HG03469 (cell line): ENCODE measurements around the gene INAVA.
A peak's percentile ranks its signal among the peaks of the same experiment; 100 is the strongest.
"Not testable (repeated sequence)": the region's sequence is repeated elsewhere in the genome, so short reads cannot be mapped to it uniquely, and the experiment has no call there.

Source experiments
- ATAC-seq: cut with Tn5 transposase; IDR thresholded peaks from one replicate; pipeline ENCODE4 v1.9.1; 2021; ENCODE audit warnings: mild to moderate bottlenecking, moderate library complexity, moderate number of reproducible peaks; ENCODE audit not compliant: unreplicated experiment

Gene INAVA

GRCh38 chr1:200897259-200897658, 2.6 kb downstream of the INAVA start:
- no peak for ATAC-seq

- ATAC-seq, result no peak
Observed at GRCh38 chr1:200899015-200899386, 4.3 kb downstream of the INAVA start.

- ATAC-seq, result no peak
Observed at GRCh38 chr1:200899451-200899915, 4.8 kb downstream of the INAVA start.

GRCh38 chr1:200899954-200900867, 5.5 kb downstream of the INAVA start:
- no peak for ATAC-seq

- no peak for ATAC-seq
Observed at GRCh38 chr1:200900877-200901276, 6.2 kb downstream of the INAVA start.

- no peak for ATAC-seq
Observed at GRCh38 chr1:200901350-200901749, 6.7 kb downstream of the INAVA start.

- ATAC-seq, result no peak
Observed at GRCh38 chr1:200901796-200902444, 7.2 kb downstream of the INAVA start.

- ATAC-seq, result no peak
Observed at GRCh38 chr1:200903793-200904192, 9.1 kb downstream of the INAVA start.

GRCh38 chr1:200904772-200905171, 10.1 kb downstream of the INAVA start:
- no peak for ATAC-seq

- ATAC-seq, result peak; percentile 47
Observed at GRCh38 chr1:200905411-200906052, 10.8 kb downstream of the INAVA start.

GRCh38 chr1:200906491-200906890, 11.8 kb downstream of the INAVA start:
- no peak for ATAC-seq

GRCh38 chr1:200907611-200908097, 13.0 kb downstream of the INAVA start:
- peak; percentile 56 for ATAC-seq

GRCh38 chr1:200908191-200908868, 13.6 kb downstream of the INAVA start:
- no peak for ATAC-seq

- no peak for ATAC-seq
Observed at GRCh38 chr1:200909071-200909470, 14.4 kb downstream of the INAVA start.

- ATAC-seq, result no peak
Observed at GRCh38 chr1:200909757-200910239, 15.1 kb downstream of the INAVA start.

- no peak for ATAC-seq
Observed at GRCh38 chr1:200911361-200911760, 16.7 kb downstream of the INAVA start.

- ATAC-seq, result not testable (repeated sequence)
Observed at GRCh38 chr1:200911936-200912335, 17.2 kb downstream of the INAVA start.

- ATAC-seq, result no peak
Observed at GRCh38 chr1:200912737-200913407, 18.2 kb downstream of the INAVA start.

- ATAC-seq, result no peak
Observed at GRCh38 chr1:200916152-200916551, 21.5 kb downstream of the INAVA start.

- ATAC-seq, result no peak
Observed at GRCh38 chr1:200916681-200917080, 22.0 kb downstream of the INAVA start.
